GM12874 (cell line): ENCODE data around the gene OR11A1.

Experiments used
- CTCF ChIP-seq: IDR thresholded peaks from 2 replicates; pipeline ENCODE4 v1.5.1; 2011; ENCODE audit warnings: low read depth, mild to moderate bottlenecking, control low read depth, low read length, moderate library complexity; ENCODE audit not compliant: insufficient read depth

Gene OR11A1

DNA sequence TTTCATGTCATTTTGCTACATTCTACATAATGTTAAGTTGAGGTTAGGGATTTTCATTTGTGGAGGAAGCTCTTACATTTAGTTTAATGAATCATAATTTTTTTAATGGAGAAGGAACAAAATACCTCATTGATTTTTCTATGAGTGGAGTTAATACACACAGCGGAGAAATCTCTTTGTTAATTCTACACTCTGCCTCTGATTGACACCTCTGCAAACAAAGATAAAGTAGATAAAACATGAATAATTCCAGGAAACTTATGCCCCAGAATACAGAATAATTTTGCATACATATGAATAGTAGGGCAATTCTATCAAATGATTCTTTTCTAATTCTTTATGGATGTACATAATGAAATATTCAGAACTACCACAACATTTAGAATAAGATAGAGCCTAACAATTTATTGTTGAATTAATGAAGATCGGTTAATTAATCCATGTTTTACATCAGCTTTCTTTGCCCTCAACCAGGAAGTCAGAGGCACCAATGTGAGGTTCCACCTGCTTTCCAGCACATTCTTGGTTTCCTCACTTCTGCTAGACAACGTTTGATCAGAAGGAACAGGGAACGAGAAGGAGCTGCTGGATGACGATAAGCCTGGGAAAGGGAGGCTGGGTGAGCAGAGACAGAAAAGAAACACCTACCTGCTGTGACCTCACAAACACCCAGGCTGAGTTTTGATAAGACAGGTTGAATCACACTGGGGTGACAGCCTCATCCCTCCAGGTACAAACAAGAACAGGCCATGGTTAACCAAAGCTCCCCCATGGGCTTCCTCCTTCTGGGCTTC, 4.3 kb upstream of the OR11A1 start:
- no peak for TF ChIP-seq CTCF

- TF ChIP-seq CTCF: no peak
Observed at GRCh38 chr6:29451471-29452193, 5.2 kb downstream of the OR11A1 start.

DNA sequence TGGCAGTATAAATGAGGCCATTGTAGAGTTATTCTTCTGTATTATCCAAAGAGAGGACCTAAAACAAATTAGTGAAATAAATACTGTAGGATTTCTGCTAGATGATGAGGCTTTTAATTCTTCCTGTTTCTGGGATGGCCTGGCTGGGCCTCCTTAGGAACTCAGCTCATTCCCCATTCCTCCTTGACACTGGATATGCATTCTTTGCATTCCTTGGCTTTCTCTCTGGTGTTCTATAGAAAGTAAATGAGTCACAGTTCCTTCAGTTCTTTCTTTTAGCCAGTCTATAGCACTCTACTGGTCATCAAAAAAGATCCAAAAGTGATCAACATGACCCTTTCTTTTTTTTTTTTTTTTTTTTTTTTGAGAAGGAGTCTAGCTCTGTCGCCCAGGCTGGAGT, 9.2 kb downstream of the OR11A1 start:
- no peak for TF ChIP-seq CTCF

DNA sequence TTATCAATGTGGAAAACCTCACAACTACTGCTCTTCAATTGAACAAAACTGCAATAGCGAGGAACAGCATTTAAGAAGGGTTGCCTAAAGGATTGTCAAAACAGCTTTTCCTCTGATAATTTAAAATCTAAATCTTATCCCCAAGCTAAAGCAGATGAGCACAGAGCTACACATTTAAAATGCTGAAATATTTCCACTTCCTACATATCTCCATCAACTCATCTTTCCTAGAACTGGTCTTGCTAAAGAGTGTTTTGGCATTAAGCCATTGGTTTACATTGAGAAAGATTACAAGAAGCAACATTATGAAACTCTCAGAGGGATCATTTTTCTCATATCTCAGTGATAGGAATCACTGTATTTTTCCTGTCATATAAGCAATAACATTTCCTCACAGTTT, 14.2 kb downstream of the OR11A1 start:
- no peak for TF ChIP-seq CTCF

- no peak for TF ChIP-seq CTCF
Observed at GRCh38 chr6:29439006-29439405, 17.9 kb downstream of the OR11A1 start, which contains the start of gene OR10C1. Gene OR10C1 (plus strand): TSS chr6:29439306. CDS start chr6:29440016, 710 bp downstream.

DNA sequence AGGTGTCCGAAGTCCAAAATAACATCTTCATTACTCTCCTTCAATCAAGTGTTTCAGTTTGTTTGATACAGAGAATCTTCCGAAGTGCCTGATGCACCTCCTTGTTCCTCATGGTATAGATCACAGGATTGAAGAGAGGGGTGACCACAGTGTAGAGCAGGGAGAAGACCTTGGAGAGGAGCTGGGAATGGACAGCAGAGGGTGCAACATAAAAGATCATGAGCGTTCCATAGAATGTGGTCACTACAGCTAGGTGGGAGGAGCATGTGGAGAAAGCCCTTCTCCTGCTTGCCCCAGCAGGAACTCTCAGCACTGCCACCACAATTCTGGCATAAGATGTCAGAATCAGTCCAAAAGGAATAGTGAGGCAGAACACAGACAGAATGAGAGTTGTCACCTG, 30.2 kb downstream of the OR11A1 start:
- TF ChIP-seq CTCF: no peak

DNA sequence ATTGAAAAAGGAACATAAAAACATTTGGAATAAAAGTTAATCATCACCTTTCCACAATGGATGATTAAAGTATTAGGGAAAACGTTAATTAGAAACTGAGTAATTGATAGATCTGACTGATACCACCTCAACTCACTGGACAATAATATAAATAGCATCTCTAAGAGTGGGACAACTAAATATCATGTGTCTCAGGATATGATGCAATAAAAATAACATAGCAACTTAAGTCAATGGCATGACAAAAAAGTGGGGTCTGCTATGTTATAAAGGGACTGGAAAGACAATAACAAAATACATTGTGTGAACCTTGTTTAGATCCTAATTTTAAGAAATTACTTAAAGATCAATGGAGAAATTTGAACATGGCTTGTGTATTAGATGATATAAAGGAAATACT, 31.8 kb downstream of the OR11A1 start:
- TF ChIP-seq CTCF: no peak
